GM12801 (cell line): ENCODE results near the gene U2AF2.

Source experiments
- CTCF ChIP-seq: IDR thresholded peaks from one replicate; pipeline ENCODE4 v1.5.1; 2011; ENCODE audit warnings: control low read depth; ENCODE audit not compliant: insufficient read length; ENCODE audit errors: extremely low read depth

U2AF2 gene

GRCh38 chr19:55646889-55647731 is 7.7 kb upstream of the U2AF2 start:
- no peak for TF ChIP-seq CTCF

- TF ChIP-seq CTCF: no peak
Measured at GRCh38 chr19:55647732-55648584, 6.9 kb upstream of the U2AF2 start, which contains the start of gene CCDC106. Gene CCDC106, plus strand, starts transcription at chr19:55648212. Its CDS starts 835 bp downstream, at chr19:55649047.

DNA sequence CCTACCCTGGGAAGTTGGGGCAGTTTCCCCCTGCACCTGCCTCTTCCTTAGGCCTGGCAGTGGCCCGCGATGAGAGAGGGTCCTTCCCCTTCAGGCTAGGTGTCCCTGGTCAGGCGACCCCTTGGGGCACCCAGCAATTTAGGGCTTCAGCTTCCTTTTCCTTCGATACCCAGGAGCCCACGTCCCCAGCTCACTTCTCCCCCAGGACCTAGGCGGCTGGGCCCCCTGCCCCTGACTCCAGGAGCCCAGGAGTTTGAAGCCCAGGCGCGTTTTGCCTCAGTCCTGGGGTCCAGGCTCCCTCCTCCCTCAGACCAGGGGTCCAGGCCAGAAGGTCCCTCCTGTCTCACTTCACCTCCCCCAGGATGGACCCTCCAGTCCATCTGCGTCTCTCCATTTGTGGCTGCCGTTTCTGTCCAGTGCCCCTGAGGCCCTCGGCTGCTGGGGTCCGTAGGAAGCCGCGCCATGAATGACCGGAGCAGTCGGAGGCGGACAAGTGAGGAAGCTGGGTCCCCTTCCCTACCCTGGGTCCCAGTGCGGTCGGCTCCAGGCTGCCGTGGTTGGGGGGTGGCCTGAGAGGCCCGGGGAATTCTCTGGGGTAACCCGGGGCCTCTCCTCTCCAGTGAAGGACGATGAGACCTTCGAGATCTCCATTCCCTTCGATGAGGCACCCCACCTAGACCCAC is 6.1 kb upstream of the U2AF2 start:
- TF ChIP-seq CTCF: no peak

- no peak for TF ChIP-seq CTCF
Measured at GRCh38 chr19:55649268-55650125, 5.3 kb upstream of the U2AF2 start.

GRCh38 chr19:55650126-55650557 is 4.7 kb upstream of the U2AF2 start:
- no peak for TF ChIP-seq CTCF

DNA sequence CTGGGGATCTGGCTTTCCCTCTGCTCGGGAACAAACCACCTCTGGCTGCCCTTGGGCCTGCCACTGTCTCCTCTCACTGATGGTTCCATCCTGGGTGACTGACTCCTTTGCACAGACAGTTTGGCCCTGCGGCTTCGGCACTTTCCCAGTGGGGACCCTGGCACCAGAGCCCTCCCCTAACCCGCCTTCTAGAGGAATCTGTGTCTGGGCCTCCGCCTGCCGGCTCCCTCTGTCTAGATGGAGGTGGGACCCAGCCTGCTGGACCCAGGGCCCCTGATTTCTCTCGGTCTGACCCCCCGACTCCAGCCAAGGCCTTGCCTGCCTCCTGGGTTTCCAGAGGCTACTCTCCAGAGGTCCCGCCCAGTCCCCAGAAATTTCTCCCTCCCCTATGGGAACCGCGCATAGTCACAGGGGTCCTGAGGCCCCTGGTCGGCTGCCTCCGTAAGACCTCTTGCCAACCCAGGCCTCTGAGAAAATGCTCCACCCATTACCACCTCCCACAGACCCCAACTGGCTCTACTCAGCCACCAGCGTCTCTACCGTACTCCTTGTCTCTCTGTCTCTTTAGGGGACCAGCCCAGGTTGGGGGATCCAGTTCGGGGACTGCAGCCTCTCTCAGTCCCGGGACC is 4.1 kb upstream of the U2AF2 start:
- no peak for TF ChIP-seq CTCF
